Smooth muscle cell (in vitro differentiated cells): ENCODE results near the gene KRTAP10-2. TPM values are rescaled to one million over a fixed set of nuclear protein-coding genes. Genes with fewer than 3 reads are reported as not detected.
A peak's percentile ranks its signal among the peaks of the same experiment; 100 is the strongest.

Experiments
- DNase-seq: peaks from one replicate; lab custom pipeline; 2025; ENCODE audit not compliant: unreplicated experiment; lab: John Stamatoyannopoulos, UW
- H2AFZ ChIP-seq: fragments of 200-600 bp; sonication (generic); 2 replicates; pipeline ENCODE4 v1.6.0; 2016; ENCODE audit warnings: antibody characterized with exemption, low read depth, mild to moderate bottlenecking
- H3F3A ChIP-seq: fragments of 200-600 bp; sonication (generic); 2 replicates; pipeline ENCODE4 v1.6.0; 2017; ENCODE audit warnings: antibody characterized with exemption, low read depth
- H3K27ac ChIP-seq: fragments of 200-600 bp; sonication (generic); 2 replicates; pipeline ENCODE4 v1.5.1; 2016; ENCODE audit warnings: low read depth, mild to moderate bottlenecking
- H3K27me3 ChIP-seq: fragments of 200-600 bp; sonication (generic); 2 replicates; pipeline ENCODE4 v1.6.1; 2016; ENCODE audit warnings: low read depth, mild to moderate bottlenecking
- H3K36me3 ChIP-seq: fragments of 200-600 bp; sonication (generic); 2 replicates; pipeline ENCODE4 v1.5.1; 2016; ENCODE audit warnings: low read depth
- H3K4me1 ChIP-seq: fragments of 200-600 bp; sonication (generic); 2 replicates; pipeline ENCODE4 v1.5.1; 2016; ENCODE audit warnings: low read depth
- H3K4me2 ChIP-seq: fragments of 200-600 bp; sonication (generic); 2 replicates; pipeline ENCODE4 v1.6.0; 2016; ENCODE audit warnings: mild to moderate bottlenecking
- H3K4me3 ChIP-seq: fragments of 200-600 bp; sonication (generic); 2 replicates; pipeline ENCODE4 v1.5.1; 2016; ENCODE audit warnings: mild to moderate bottlenecking
- H3K79me2 ChIP-seq: fragments of 200-600 bp; sonication (generic); 2 replicates; pipeline ENCODE4 v1.6.0; 2016; ENCODE audit warnings: low read depth, mild to moderate bottlenecking
- H3K9ac ChIP-seq: fragments of 200-600 bp; sonication (generic); 2 replicates; pipeline ENCODE4 v1.6.0; 2016; ENCODE audit warnings: low read depth
- H3K9me3 ChIP-seq: fragments of 200-600 bp; sonication (generic); replicated peaks from 2 replicates; pipeline ENCODE4 v1.5.1; 2016; ENCODE audit warnings: low read depth
- H4K20me1 ChIP-seq: fragments of 200-600 bp; sonication (generic); 2 replicates; pipeline ENCODE4 v1.6.0; 2016; ENCODE audit warnings: low read depth
- WGBS: methylation state at CpG from one replicate; pipeline ENCODE4 v1.1.7; 2016; ENCODE audit warnings: low lambda C conversion rate; 5-methylcytosine and 5-hydroxymethylcytosine counted together
- polyA plus RNA-seq: library from polyadenylated mRNA; unstranded; fragments of >200 nt; fragmentation: Nextera tagmentation; extraction: Ambion mirVana; gene quantifications from 2 replicates; pipeline ENCODE4 v1.2.1, GENCODE V29; 2016
- total RNA-seq: library from RNA; depleted of rRNA; stranded (reverse); fragments of >200 nt; gene quantifications from 2 replicates; pipeline ENCODE4 v1.2.3, GENCODE V29; 2014
- TF ChIP-seq, protein P1 (sequence below): fragments of 200-600 bp; sonication (generic); IDR thresholded peaks from 2 replicates; pipeline ENCODE4 v1.5.1; 2017; ENCODE audit warnings: borderline replicate concordance, mild to moderate bottlenecking, antibody characterized with exemption; ENCODE audit not compliant: insufficient read depth, poor library complexity, severe bottlenecking

Gene KRTAP10-2
- total and polyA plus RNA-seq, 2 experiments from 2014 or later, result not detected

DNA sequence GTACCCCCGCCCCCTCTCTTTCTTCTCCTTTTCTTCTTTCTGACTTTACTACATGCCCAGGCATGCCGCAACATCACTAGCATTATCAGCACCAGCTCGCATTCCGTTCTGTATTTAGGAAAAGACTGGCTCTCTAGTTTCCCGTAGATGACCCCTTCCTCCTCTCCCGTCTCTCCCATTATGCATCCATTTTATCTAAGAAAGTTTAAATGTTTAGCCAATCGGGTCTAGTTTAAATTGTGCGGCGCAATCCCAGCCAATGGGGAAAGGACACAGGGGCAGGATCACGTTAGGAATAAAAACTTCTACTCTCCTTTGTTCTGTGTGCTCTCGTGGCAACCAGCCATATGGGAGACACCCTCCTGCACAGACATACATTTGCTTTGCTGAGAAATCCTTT, 46.8 kb upstream of the KRTAP10-2 start:
- Histone ChIP-seq H3K4me1 (peaks cover 17% of the 10 kb centered on the region), H3K9ac (no peak overlapping the region), H4K20me1 (no peaks in the 10 kb centered on the region), H3K4me3 (no peak overlapping the region), H3K27me3 (no peaks in the 10 kb centered on the region), H3F3A (peaks cover 3% of the 10 kb centered on the region), H3K27ac (no peak overlapping the region), H3K9me3 (no peaks in the 10 kb centered on the region), H2AFZ (peak overlapping the region; percentile 59), H3K36me3 (no peaks in the 10 kb centered on the region), H3K79me2 (no peaks in the 10 kb centered on the region), H3K4me2 (no peak overlapping the region)
- no peak for DNase-seq
- WGBS, result 57% methylated on average over 11 of the region's 11 CpGs
- TF ChIP-seq, protein P1, sequence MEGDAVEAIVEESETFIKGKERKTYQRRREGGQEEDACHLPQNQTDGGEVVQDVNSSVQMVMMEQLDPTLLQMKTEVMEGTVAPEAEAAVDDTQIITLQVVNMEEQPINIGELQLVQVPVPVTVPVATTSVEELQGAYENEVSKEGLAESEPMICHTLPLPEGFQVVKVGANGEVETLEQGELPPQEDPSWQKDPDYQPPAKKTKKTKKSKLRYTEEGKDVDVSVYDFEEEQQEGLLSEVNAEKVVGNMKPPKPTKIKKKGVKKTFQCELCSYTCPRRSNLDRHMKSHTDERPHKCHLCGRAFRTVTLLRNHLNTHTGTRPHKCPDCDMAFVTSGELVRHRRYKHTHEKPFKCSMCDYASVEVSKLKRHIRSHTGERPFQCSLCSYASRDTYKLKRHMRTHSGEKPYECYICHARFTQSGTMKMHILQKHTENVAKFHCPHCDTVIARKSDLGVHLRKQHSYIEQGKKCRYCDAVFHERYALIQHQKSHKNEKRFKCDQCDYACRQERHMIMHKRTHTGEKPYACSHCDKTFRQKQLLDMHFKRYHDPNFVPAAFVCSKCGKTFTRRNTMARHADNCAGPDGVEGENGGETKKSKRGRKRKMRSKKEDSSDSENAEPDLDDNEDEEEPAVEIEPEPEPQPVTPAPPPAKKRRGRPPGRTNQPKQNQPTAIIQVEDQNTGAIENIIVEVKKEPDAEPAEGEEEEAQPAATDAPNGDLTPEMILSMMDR, result no peak

DNA sequence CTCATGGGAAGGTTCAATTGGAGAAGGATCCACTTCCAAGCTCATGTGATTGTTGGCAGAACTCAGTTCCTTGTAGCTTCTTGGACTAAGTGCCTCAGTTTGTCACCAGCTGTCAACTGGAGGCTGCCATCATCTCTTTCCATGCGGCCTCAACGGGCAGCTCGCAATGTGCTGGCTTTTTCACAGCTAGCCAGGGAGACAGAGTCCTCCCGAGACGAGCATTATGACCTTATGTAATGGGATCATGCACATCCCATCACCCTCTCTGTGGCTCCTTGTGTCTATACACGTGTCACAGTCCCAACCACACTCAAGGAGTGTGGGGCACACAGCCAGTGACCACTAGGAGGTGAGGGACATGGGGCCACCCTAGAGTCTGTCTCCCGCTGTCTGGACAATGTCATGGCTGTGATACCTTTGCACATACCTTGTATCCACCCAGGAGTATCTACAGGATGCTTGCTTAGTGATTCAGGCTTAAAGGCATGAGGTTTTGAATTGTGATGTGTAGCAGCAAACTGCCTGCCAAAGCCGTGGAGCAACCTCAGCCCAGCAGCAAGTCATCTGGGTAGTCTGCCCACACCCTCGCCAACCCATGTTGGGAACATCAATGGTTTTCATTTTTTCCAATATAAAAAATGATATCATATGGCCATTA, 44.9 kb upstream of the KRTAP10-2 start:
- Histone ChIP-seq H3K4me1 (peaks cover 19% of the 10 kb centered on the region), H2AFZ (no peak overlapping the region), H3F3A (peaks cover 3% of the 10 kb centered on the region), H3K27ac (no peak overlapping the region), H3K27me3 (no peaks in the 10 kb centered on the region), H3K4me2 (no peak overlapping the region), H3K9me3 (no peaks in the 10 kb centered on the region), H3K4me3 (no peak overlapping the region), H3K36me3 (no peaks in the 10 kb centered on the region), H3K79me2 (no peaks in the 10 kb centered on the region), H4K20me1 (no peaks in the 10 kb centered on the region), H3K9ac (no peak overlapping the region)
- DNase-seq, result no peak
- WGBS, result 86% methylated on average over 9 of the region's 9 CpGs
- TF ChIP-seq, protein P1, result no peak

DNA sequence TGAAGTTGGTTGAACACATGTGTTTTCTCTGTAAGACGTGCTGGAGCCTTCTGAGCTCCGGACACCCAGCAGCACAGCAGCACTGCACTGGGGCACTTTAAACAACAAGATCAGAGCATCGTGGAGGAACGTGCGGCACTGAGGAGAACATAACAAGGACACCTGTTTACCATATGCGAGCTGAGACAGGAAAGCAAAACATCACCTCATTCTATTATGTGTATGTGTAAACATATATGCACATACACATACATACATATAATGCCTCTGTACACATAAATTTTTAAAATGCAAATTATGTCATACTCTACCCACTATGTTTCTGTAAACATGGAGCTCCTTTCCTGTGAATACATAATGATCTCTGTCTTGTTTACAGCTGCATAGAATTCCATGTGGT, 44.2 kb upstream of the KRTAP10-2 start:
- H3K4me3 ChIP-seq, result no peak overlapping the region
- no peaks in the 10 kb centered on the region for H3K27me3 ChIP-seq
- WGBS, result 89% methylated on average over 6 of the region's 6 CpGs
- H3F3A ChIP-seq, result peaks cover 3% of the 10 kb centered on the region
- H3K4me1 ChIP-seq, result peaks cover 19% of the 10 kb centered on the region
- H3K36me3 ChIP-seq, result no peaks in the 10 kb centered on the region
- TF ChIP-seq, protein P1, result no peak
- H3K9me3 ChIP-seq, result no peaks in the 10 kb centered on the region
- DNase-seq, result no peak
- no peaks in the 10 kb centered on the region for H3K79me2 ChIP-seq
- H3K27ac ChIP-seq, result no peak overlapping the region
- no peaks in the 10 kb centered on the region for H4K20me1 ChIP-seq
- H3K9ac ChIP-seq, result no peak overlapping the region
- no peak overlapping the region for H3K4me2 ChIP-seq
- no peak overlapping the region for H2AFZ ChIP-seq

DNA sequence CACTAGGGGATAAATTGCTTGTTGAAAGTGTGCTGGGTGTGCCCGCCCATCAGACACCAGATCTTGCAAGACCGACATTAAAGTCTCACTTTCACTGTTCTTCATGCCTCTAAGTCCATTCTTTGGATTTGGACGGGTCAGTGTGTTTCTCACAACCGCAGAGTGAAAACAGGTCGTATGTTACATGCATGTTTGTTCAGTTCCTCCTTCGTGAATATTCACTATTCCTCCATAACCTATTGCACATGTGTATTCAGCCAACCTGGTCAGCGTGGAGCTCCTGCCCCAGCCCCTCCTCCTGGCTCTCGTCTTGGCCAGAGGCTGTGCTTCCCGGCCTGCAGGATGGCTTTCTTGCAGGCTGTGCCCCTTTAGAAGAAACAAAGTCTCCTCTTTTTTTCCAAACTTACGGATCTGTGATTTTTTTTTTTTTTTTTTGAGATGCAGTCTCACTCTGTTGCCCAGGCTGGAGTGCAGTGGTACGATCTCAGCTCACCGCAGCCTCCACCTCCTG, 43.2 kb upstream of the KRTAP10-2 start:
- Histone ChIP-seq H3K9ac (peak overlapping the region; percentile 8), H3K27ac (peak overlapping the region; percentile 57), H4K20me1 (no peaks in the 10 kb centered on the region), H3K4me2 (peak overlapping the region; percentile 4), H3K9me3 (no peaks in the 10 kb centered on the region), H3F3A (peaks cover 3% of the 10 kb centered on the region), H3K4me1 (peaks cover 19% of the 10 kb centered on the region), H2AFZ (peak overlapping the region; percentile 11), H3K4me3 (no peak overlapping the region), H3K36me3 (no peaks in the 10 kb centered on the region), H3K79me2 (no peaks in the 10 kb centered on the region), H3K27me3 (no peaks in the 10 kb centered on the region)
- 86% methylated on average over 12 of the region's 12 CpGs for WGBS
- DNase-seq, result no peak
- TF ChIP-seq, protein P1, result no peak
